Left lung (tissue), 10 donors: ENCODE results near the gene FAM151A. TPM values are rescaled to one million over a fixed set of nuclear protein-coding genes. Genes with fewer than 3 reads are reported as not detected.
A peak's percentile ranks its signal among the peaks of the same experiment; 100 is the strongest.

Experiments used
- ATAC-seq: fragments of 200-7000 bp; cut with Tn5 transposase; one replicate; pipeline ENCODE4 v1.9.1; 2020; ENCODE audit warnings: moderate library complexity
- DNase-seq, 4 donors: peaks; one replicate each; pipeline ENCODE4 v3.0.0-alpha.2; 2013 to 2020
- H3K27ac ChIP-seq, 2 donors: fragments of 200-600 bp; sonication (generic) in 1 of 2; one replicate each; pipeline versions ENCODE4 v1.5.0 to v1.8.0; 2020 to 2021
- H3K27me3 ChIP-seq, 2 donors: fragments of 200-600 bp; sonication (generic) in 1 of 2; one replicate each; pipeline versions ENCODE4 v1.5.0 to v1.8.0; 2020 to 2021
- H3K36me3 ChIP-seq, 2 donors: fragments of 200-600 bp; sonication (generic) in 1 of 2; one replicate each; pipeline versions ENCODE4 v1.5.0 to v1.8.0; 2020 to 2021
- H3K4me1 ChIP-seq, 2 donors: fragments of 200-600 bp; one replicate each; pipeline ENCODE4 v1.8.0; 2021
- H3K4me3 ChIP-seq, 2 donors: fragments of 200-600 bp; sonication (generic) in 1 of 2; one replicate each; pipeline versions ENCODE4 v1.5.0 to v1.8.0; 2020 to 2021; ENCODE audit warnings: mild to moderate bottlenecking in 1 of 2
- H3K9me3 ChIP-seq, 2 donors: fragments of 200-600 bp; sonication (generic) in 1 of 2; one replicate each; pipeline versions ENCODE4 v1.5.0 to v1.8.0; 2020 to 2021
- CTCF ChIP-seq, 2 donors: fragments of 200-600 bp; sonication (generic) in 1 of 2; IDR thresholded peaks; one replicate each; pipeline versions ENCODE4 v1.5.0 to v1.8.0; 2021; ENCODE audit warnings: antibody characterized with exemption in 2 of 2
- intact Hi-C, 2 donors: fragments of 100-400 bp; cut with DNase I; formaldehyde crosslinking; loops; one replicate each; pipeline versions ENCODE4 v1.11.2 to v1.14.2; 2022
- polyA plus RNA-seq, 6 donors: library from polyadenylated mRNA; unstranded; fragments of 120-200 nt; gene quantifications; one replicate each; pipeline ENCODE4 v1.2.1, GENCODE V29; 2013; ENCODE audit not compliant: insufficient read length in 6 of 6
- total RNA-seq, 2 donors: library from RNA; stranded (reverse); fragmentation: NEBNext Ultra II Directional; extraction: Animal tissue kit (Norgen Biotek cat#: 25700); gene quantifications; one replicate each; pipeline ENCODE4 v1.2.1, GENCODE V29; 2021
- donor health status: DM: no; HTN: yes; CAD: no.
- donor health status: DM: no; HTN: no; CAD: no.

The FAM151A gene
- total and polyA plus RNA-seq, 8 donors, result 0.44 to 1.4 (median 0.67) TPM; not detected in 2

- Histone ChIP-seq H3K27me3 (no peaks in the 10 kb centered on the region), H3K4me3 (no peak overlapping the region), H3K9me3 (no peaks in the 10 kb centered on the region), H3K27ac (no peak overlapping the region), H3K4me1 (no peaks in the 10 kb centered on the region), H3K36me3 (no peaks in the 10 kb centered on the region)
- intact Hi-C loops, result no loop called here
- DNase-seq (no peak), ATAC-seq (no peak)
- no peak for TF ChIP-seq CTCF (IDR thresholded peaks at IDR 0.05)
Observed at GRCh38 chr1:54614024-54614423, 9.3 kb downstream of the FAM151A start.

GRCh38 chr1:54611621-54612020, 11.7 kb downstream of the FAM151A start:
- no peak overlapping the region for H3K4me3 ChIP-seq
- H3K4me1 ChIP-seq, result no peaks in the 10 kb centered on the region
- no peaks in the 10 kb centered on the region for H3K27me3 ChIP-seq
- H3K27ac ChIP-seq, result no peak overlapping the region
- TF ChIP-seq CTCF (IDR thresholded peaks at IDR 0.05), result no peak
- ATAC-seq (no peak), DNase-seq (peak in 1 of 4 donors; percentile 53)
- H3K9me3 ChIP-seq, result no peaks in the 10 kb centered on the region
- intact Hi-C loops, result no loop called here
- H3K36me3 ChIP-seq, result no peaks in the 10 kb centered on the region

GRCh38 chr1:54610601-54611580, 12.4 kb downstream of the FAM151A start:
- no peak for ATAC-seq
- H3K36me3 ChIP-seq, result no peaks in the 10 kb centered on the region
- intact Hi-C loops, result no loop called here
- peak in 1 of 4 donors; percentile 28 for DNase-seq
- no peak for TF ChIP-seq CTCF (IDR thresholded peaks at IDR 0.05)
- no peaks in the 10 kb centered on the region for H3K4me1 ChIP-seq
- no peak overlapping the region for H3K4me3 ChIP-seq
- no peaks in the 10 kb centered on the region for H3K9me3 ChIP-seq
- H3K27me3 ChIP-seq, result no peaks in the 10 kb centered on the region
- H3K27ac ChIP-seq, result no peak overlapping the region

- H3K9me3 ChIP-seq, result no peaks in the 10 kb centered on the region
- ATAC-seq (no peak), DNase-seq (peak in 1 of 4 donors; percentile 58)
- no peaks in the 10 kb centered on the region for H3K4me1 ChIP-seq
- no peaks in the 10 kb centered on the region for H3K27me3 ChIP-seq
- no peaks in the 10 kb centered on the region for H3K36me3 ChIP-seq
- H3K27ac ChIP-seq, result no peak overlapping the region
- no peak overlapping the region for H3K4me3 ChIP-seq
- intact Hi-C loops, result no loop called here
- no peak for TF ChIP-seq CTCF (IDR thresholded peaks at IDR 0.05)
Observed at GRCh38 chr1:54610048-54610447, 13.3 kb downstream of the FAM151A start.

- DNase-seq (peak in 1 of 4 donors; percentile 71), ATAC-seq (no peak)
- Histone ChIP-seq H3K9me3 (no peaks in the 10 kb centered on the region), H3K36me3 (peaks cover 0 to 3% of the 10 kb centered on the region in 2 donors), H3K4me1 (no peaks in the 10 kb centered on the region), H3K27ac (no peak overlapping the region), H3K4me3 (no peak overlapping the region), H3K27me3 (no peaks in the 10 kb centered on the region)
- intact Hi-C loops, result no loop called here
- no peak for TF ChIP-seq CTCF (IDR thresholded peaks at IDR 0.05)
Observed at GRCh38 chr1:54609301-54609921, 13.9 kb downstream of the FAM151A start.
